ENCODE results near the gene EIF2AK3. TPM values are rescaled to one million over a fixed set of nuclear protein-coding genes. Genes with fewer than 3 reads are reported as not detected.

The EIF2AK3 gene
- total RNA-seq, 6 donors from 2014 or later, result 15.5 to 43.7 (median 23.0) TPM

GRCh38 chr2:88540346-88540745 is 86.9 kb downstream of the EIF2AK3 start:
- Histone ChIP-seq H3K27me3 (no peaks in the 10 kb centered on the region), H3K4me1 (no peaks in the 10 kb centered on the region), H3K36me3 (no peaks in the 10 kb centered on the region), H3K4me3 (no peak overlapping the region), H3K27ac (no peak overlapping the region), H3K9me3 (no peaks in the 10 kb centered on the region)
- WGBS, 2 donors, result 90 to 100% methylated on average over 2 of the region's 2 CpGs
- DNase-seq (no peak), ATAC-seq (ENCODE audit: low FRiP score in 2 of 2) (no peak)
- TF ChIP-seq POLR2AphosphoS5 (IDR thresholded peaks at IDR 0.05), result no peak
- TF ChIP-seq POLR2A (IDR thresholded peaks at IDR 0.05), result no peak
- TF ChIP-seq EP300 (IDR thresholded peaks at IDR 0.05), result no peak
- no peak for TF ChIP-seq CTCF (IDR thresholded peaks at IDR 0.05)

- ATAC-seq (ENCODE audit: low FRiP score in 2 of 2) (no peak), DNase-seq (no peak)
- 92% methylated on average over 11 of the region's 11 CpGs for WGBS, 2 donors
- TF ChIP-seq POLR2A (IDR thresholded peaks at IDR 0.05) (no peak), POLR2AphosphoS5 (IDR thresholded peaks at IDR 0.05) (no peak), CTCF (IDR thresholded peaks at IDR 0.05) (no peak), EP300 (IDR thresholded peaks at IDR 0.05) (no peak)
- H3K36me3 ChIP-seq, result no peaks in the 10 kb centered on the region
- H3K9me3 ChIP-seq, result no peaks in the 10 kb centered on the region
- no peaks in the 10 kb centered on the region for H3K4me1 ChIP-seq
- H3K27me3 ChIP-seq, result no peaks in the 10 kb centered on the region
- H3K27ac ChIP-seq, result no peak overlapping the region
- H3K4me3 ChIP-seq, result no peak overlapping the region
Observed at GRCh38 chr2:88538362-88538917, 88.8 kb downstream of the EIF2AK3 start.

GRCh38 chr2:88537640-88538039 is 89.6 kb downstream of the EIF2AK3 start:
- ATAC-seq (ENCODE audit: low FRiP score in 2 of 2), result peak in 1 of 2 donors; percentile 22
- 50 to 65% methylated on average over 6 of the region's 6 CpGs for WGBS, 2 donors
- no peaks in the 10 kb centered on the region for H3K4me1 ChIP-seq
- no peak overlapping the region for H3K27ac ChIP-seq
- H3K4me3 ChIP-seq, result no peak overlapping the region
- TF ChIP-seq POLR2AphosphoS5 (IDR thresholded peaks at IDR 0.05) (no peak), POLR2A (IDR thresholded peaks at IDR 0.05) (no peak), CTCF (IDR thresholded peaks at IDR 0.05) (no peak), EP300 (IDR thresholded peaks at IDR 0.05) (no peak)
- DNase-seq, result no peak
- no peaks in the 10 kb centered on the region for H3K36me3 ChIP-seq
- H3K9me3 ChIP-seq, result no peaks in the 10 kb centered on the region
- H3K27me3 ChIP-seq, result no peaks in the 10 kb centered on the region

GRCh38 chr2:88530081-88530480 is 97.2 kb downstream of the EIF2AK3 start:
- no peak overlapping the region for H3K27ac ChIP-seq
- no peak for DNase-seq
- no peak for TF ChIP-seq CTCF (IDR thresholded peaks at IDR 0.05)
- no peak for TF ChIP-seq POLR2A (IDR thresholded peaks at IDR 0.05)
- TF ChIP-seq EP300 (IDR thresholded peaks at IDR 0.05), result no peak
- TF ChIP-seq POLR2AphosphoS5 (IDR thresholded peaks at IDR 0.05), result no peak
- 86 to 94% methylated on average over 4 of the region's 4 CpGs for WGBS, 2 donors
- H3K36me3 ChIP-seq, result no peaks in the 10 kb centered on the region
- H3K9me3 ChIP-seq, result no peaks in the 10 kb centered on the region
- H3K4me3 ChIP-seq, result no peak overlapping the region
- no peak for ATAC-seq (ENCODE audit: low FRiP score in 2 of 2)
- H3K27me3 ChIP-seq, result no peaks in the 10 kb centered on the region
- H3K4me1 ChIP-seq, result no peaks in the 10 kb centered on the region

- no peaks in the 10 kb centered on the region for H3K36me3 ChIP-seq
- no peaks in the 10 kb centered on the region for H3K4me1 ChIP-seq
- H3K27me3 ChIP-seq, result no peaks in the 10 kb centered on the region
- no peaks in the 10 kb centered on the region for H3K9me3 ChIP-seq
- no peak for TF ChIP-seq EP300 (IDR thresholded peaks at IDR 0.05)
- no peak for TF ChIP-seq POLR2A (IDR thresholded peaks at IDR 0.05)
- TF ChIP-seq CTCF (IDR thresholded peaks at IDR 0.05), result no peak
- TF ChIP-seq POLR2AphosphoS5 (IDR thresholded peaks at IDR 0.05), result no peak
- ATAC-seq (ENCODE audit: low FRiP score in 2 of 2), result no peak
- H3K27ac ChIP-seq, result no peak overlapping the region
- no peak overlapping the region for H3K4me3 ChIP-seq
- no peak for DNase-seq
- 90 to 97% methylated on average over 2 of the region's 2 CpGs for WGBS, 2 donors
Observed at GRCh38 chr2:88521445-88522073, 105.7 kb downstream of the EIF2AK3 start.

Measured in upper lobe of left lung (tissue), 6 donors.